GM23338 (cell line): ENCODE data around the gene SNX10. TPM values are rescaled to one million over a fixed set of nuclear protein-coding genes. Genes with fewer than 3 reads are reported as not detected.

Experiments used
- ATAC-seq: fragments of 200-7000 bp; cut with Tn5 transposase; 3 replicates; pipeline ENCODE4 v1.9.1; 2020
- DNase-seq: peaks from one replicate; pipeline ENCODE4 v3.0.0-alpha.2; 2015; ENCODE audit warnings: low spot score
- H2AFZ ChIP-seq: fragments of 200-600 bp; sonication (generic); 2 replicates; pipeline ENCODE4 v1.8.0; 2016; ENCODE audit warnings: antibody characterized with exemption, mild to moderate bottlenecking, moderate library complexity
- H3F3A ChIP-seq: fragments of 200-600 bp; sonication (generic); replicated peaks from 2 replicates; pipeline ENCODE4 v1.8.0; 2017; ENCODE audit warnings: antibody characterized with exemption, mixed run types, low read depth
- H3K27ac ChIP-seq: fragments of 200-600 bp; sonication (generic); 2 replicates; pipeline ENCODE4 v1.6.1; 2016; ENCODE audit warnings: low read depth
- H3K27me3 ChIP-seq: fragments of 200-600 bp; sonication (generic); 2 replicates; pipeline ENCODE4 v1.8.0; 2016; ENCODE audit warnings: mild to moderate bottlenecking, mixed run types, moderate library complexity; ENCODE audit not compliant: insufficient read depth
- H3K36me3 ChIP-seq: fragments of 200-600 bp; sonication (generic); 2 replicates; pipeline ENCODE4 v1.8.0; 2016; ENCODE audit warnings: mild to moderate bottlenecking; ENCODE audit not compliant: insufficient read depth
- H3K4me1 ChIP-seq: fragments of 200-600 bp; sonication (generic); 2 replicates; pipeline ENCODE4 v1.8.0; 2016; ENCODE audit warnings: mild to moderate bottlenecking, moderate library complexity; ENCODE audit not compliant: insufficient read depth
- H3K4me2 ChIP-seq: fragments of 200-600 bp; sonication (generic); 2 replicates; pipeline ENCODE4 v1.7.1; 2017; ENCODE audit warnings: mixed run types
- H3K4me3 ChIP-seq: fragments of 200-600 bp; sonication (generic); 2 replicates; pipeline ENCODE4 v1.6.1; 2016; ENCODE audit warnings: mixed run types
- H3K79me2 ChIP-seq: fragments of 200-600 bp; sonication (generic); replicated peaks from 2 replicates; pipeline ENCODE4 v1.8.0; 2017; ENCODE audit warnings: mild to moderate bottlenecking; ENCODE audit not compliant: insufficient read depth
- H3K9me2 ChIP-seq: fragments of 200-600 bp; sonication (generic); 2 replicates; pipeline ENCODE4 v1.8.0; 2017; ENCODE audit not compliant: insufficient read depth
- H4K20me1 ChIP-seq: fragments of 200-600 bp; sonication (generic); replicated peaks from 2 replicates; pipeline ENCODE4 v1.8.0; 2017; ENCODE audit warnings: mild to moderate bottlenecking; ENCODE audit not compliant: insufficient read depth
- H3K27ac Mint-ChIP-seq: 2 replicates; pipeline ENCODE4 v1.8.0; 2020; ENCODE audit warnings: inconsistent platforms, mild to moderate bottlenecking, moderate library complexity, mixed read lengths
- H3K27me3 Mint-ChIP-seq: 3 replicates; pipeline ENCODE4 v1.8.0; 2022; ENCODE audit warnings: low read depth, mild to moderate bottlenecking, moderate library complexity, mixed read lengths, inconsistent platforms; ENCODE audit not compliant: insufficient read depth, poor library complexity
- H3K36me3 Mint-ChIP-seq: 3 replicates; pipeline ENCODE4 v1.8.0; 2021; ENCODE audit warnings: low read depth, mild to moderate bottlenecking, inconsistent platforms, moderate library complexity, mixed read lengths
- H3K4me1 Mint-ChIP-seq: 3 replicates; pipeline ENCODE4 v1.8.0; 2020; ENCODE audit warnings: mild to moderate bottlenecking, inconsistent platforms, mixed read lengths
- H3K4me3 Mint-ChIP-seq: 3 replicates; pipeline ENCODE4 v1.8.0; 2021; ENCODE audit warnings: moderate library complexity, mild to moderate bottlenecking, inconsistent platforms, mixed read lengths
- H3K9me3 Mint-ChIP-seq: 3 replicates; pipeline ENCODE4 v1.8.0; 2020; ENCODE audit warnings: moderate library complexity, mild to moderate bottlenecking, inconsistent platforms, mixed read lengths
- CREB1 ChIP-seq: fragments of 250-450 bp; sonication (Bioruptor Pico); IDR thresholded peaks from 2 replicates; pipeline ENCODE4 v1.5.0; 2020; ENCODE audit warnings: low read depth, mild to moderate bottlenecking, moderate library complexity
- CTCF ChIP-seq, 2 experiments: fragments of 200-600 bp in 1 of 2; sonication (generic) in 1 of 2; conservative IDR thresholded peaks; 2 replicates each; pipeline versions ENCODE4 v1.5.1 to v1.6.1; 2016 to 2017; ENCODE audit warnings: antibody characterized with exemption in 2 of 2, low read depth in 2 of 2, mild to moderate bottlenecking in 2 of 2, moderate library complexity in 1 of 2
- EZH2phosphoT487 ChIP-seq: fragments of 200-600 bp; sonication (generic); IDR thresholded peaks from one replicate; pipeline ENCODE4 v1.8.1; 2018; ENCODE audit warnings: antibody characterized with exemption; ENCODE audit not compliant: unreplicated experiment
- JUNB ChIP-seq: IDR thresholded peaks from one replicate; pipeline ENCODE4 v1.6.1; 2016; ENCODE audit warnings: antibody characterized with exemption; ENCODE audit not compliant: unreplicated experiment
- NANOG ChIP-seq: IDR thresholded peaks from 2 replicates; pipeline ENCODE4 v1.6.1; 2016; ENCODE audit warnings: antibody characterized with exemption, borderline replicate concordance
- POLR2AphosphoS5 ChIP-seq: IDR thresholded peaks from 2 replicates; pipeline ENCODE4 v1.6.1; 2016; ENCODE audit warnings: antibody characterized with exemption, low read depth
- REST ChIP-seq: IDR thresholded peaks from one replicate; pipeline ENCODE4 v1.6.1; 2018; ENCODE audit warnings: antibody characterized with exemption; ENCODE audit not compliant: unreplicated experiment
- STAT1 ChIP-seq: IDR thresholded peaks from one replicate; pipeline ENCODE4 v1.6.1; 2016; ENCODE audit warnings: antibody characterized with exemption; ENCODE audit not compliant: unreplicated experiment
- ZNF114 ChIP-seq: fragments of 250-450 bp; sonication (Bioruptor Pico); IDR thresholded peaks from 2 replicates; pipeline ENCODE4 v1.5.0; 2020; ENCODE audit warnings: mild to moderate bottlenecking, moderate library complexity
- ZNF331 ChIP-seq: fragments of 250-450 bp; sonication (Bioruptor Pico); IDR thresholded peaks from 2 replicates; pipeline ENCODE4 v1.5.0; 2020; ENCODE audit warnings: low read depth, mild to moderate bottlenecking, moderate library complexity
- polyA plus RNA-seq: library from polyadenylated mRNA; unstranded; fragments of >200 nt; fragmentation: Nextera tagmentation; extraction: Ambion mirVana; gene quantifications from 2 replicates; pipeline ENCODE4 v1.2.1, GENCODE V29; 2016
- total RNA-seq: library from RNA; depleted of rRNA; stranded (reverse); fragments of >200 nt; shearing (Covaris generic); gene quantifications from 2 replicates; pipeline ENCODE4 v1.2.3, GENCODE V29; 2014
- TF ChIP-seq, protein P1 (sequence below): fragments of 250-450 bp; sonication (Bioruptor Pico); IDR thresholded peaks from 2 replicates; pipeline ENCODE4 v1.5.0; 2020; ENCODE audit warnings: mild to moderate bottlenecking, moderate library complexity

SNX10 gene
- total and polyA plus RNA-seq, 2 experiments from 2014 or later, result 15.8 to 17.8 TPM

DNA sequence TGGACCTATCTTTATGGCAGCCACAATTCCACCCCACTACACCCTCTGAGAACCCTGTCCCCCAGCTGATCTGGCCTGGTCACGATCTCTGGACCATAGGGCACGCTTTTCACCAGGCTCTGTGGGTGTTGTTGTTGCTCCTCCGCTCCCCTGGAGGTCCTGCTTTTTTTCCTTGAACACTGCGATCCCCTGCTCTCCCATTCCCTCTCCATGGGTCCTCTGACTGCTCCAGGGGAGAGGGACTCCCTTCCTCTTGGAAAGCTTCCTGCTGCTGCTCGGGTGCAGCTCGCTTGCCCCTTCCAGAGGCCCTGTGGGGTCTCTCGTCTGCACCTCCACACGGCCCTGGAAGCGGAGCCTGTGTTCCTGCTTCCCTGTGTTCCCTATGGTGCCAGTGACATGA, 53.5 kb downstream of the SNX10 start:
- Mint-ChIP-seq H3K27me3 (peaks cover 7% of the 10 kb centered on the region), H3K27ac (no peak overlapping the region; the same call in 1 of the 2 replicates), H3K36me3 (no peaks in the 10 kb centered on the region; the same call in 2 of the 3 replicates), H3K4me3 (no peak overlapping the region), H3K4me1 (peaks cover 10% of the 10 kb centered on the region), H3K9me3 (no peaks in the 10 kb centered on the region)
- TF ChIP-seq, protein P1, sequence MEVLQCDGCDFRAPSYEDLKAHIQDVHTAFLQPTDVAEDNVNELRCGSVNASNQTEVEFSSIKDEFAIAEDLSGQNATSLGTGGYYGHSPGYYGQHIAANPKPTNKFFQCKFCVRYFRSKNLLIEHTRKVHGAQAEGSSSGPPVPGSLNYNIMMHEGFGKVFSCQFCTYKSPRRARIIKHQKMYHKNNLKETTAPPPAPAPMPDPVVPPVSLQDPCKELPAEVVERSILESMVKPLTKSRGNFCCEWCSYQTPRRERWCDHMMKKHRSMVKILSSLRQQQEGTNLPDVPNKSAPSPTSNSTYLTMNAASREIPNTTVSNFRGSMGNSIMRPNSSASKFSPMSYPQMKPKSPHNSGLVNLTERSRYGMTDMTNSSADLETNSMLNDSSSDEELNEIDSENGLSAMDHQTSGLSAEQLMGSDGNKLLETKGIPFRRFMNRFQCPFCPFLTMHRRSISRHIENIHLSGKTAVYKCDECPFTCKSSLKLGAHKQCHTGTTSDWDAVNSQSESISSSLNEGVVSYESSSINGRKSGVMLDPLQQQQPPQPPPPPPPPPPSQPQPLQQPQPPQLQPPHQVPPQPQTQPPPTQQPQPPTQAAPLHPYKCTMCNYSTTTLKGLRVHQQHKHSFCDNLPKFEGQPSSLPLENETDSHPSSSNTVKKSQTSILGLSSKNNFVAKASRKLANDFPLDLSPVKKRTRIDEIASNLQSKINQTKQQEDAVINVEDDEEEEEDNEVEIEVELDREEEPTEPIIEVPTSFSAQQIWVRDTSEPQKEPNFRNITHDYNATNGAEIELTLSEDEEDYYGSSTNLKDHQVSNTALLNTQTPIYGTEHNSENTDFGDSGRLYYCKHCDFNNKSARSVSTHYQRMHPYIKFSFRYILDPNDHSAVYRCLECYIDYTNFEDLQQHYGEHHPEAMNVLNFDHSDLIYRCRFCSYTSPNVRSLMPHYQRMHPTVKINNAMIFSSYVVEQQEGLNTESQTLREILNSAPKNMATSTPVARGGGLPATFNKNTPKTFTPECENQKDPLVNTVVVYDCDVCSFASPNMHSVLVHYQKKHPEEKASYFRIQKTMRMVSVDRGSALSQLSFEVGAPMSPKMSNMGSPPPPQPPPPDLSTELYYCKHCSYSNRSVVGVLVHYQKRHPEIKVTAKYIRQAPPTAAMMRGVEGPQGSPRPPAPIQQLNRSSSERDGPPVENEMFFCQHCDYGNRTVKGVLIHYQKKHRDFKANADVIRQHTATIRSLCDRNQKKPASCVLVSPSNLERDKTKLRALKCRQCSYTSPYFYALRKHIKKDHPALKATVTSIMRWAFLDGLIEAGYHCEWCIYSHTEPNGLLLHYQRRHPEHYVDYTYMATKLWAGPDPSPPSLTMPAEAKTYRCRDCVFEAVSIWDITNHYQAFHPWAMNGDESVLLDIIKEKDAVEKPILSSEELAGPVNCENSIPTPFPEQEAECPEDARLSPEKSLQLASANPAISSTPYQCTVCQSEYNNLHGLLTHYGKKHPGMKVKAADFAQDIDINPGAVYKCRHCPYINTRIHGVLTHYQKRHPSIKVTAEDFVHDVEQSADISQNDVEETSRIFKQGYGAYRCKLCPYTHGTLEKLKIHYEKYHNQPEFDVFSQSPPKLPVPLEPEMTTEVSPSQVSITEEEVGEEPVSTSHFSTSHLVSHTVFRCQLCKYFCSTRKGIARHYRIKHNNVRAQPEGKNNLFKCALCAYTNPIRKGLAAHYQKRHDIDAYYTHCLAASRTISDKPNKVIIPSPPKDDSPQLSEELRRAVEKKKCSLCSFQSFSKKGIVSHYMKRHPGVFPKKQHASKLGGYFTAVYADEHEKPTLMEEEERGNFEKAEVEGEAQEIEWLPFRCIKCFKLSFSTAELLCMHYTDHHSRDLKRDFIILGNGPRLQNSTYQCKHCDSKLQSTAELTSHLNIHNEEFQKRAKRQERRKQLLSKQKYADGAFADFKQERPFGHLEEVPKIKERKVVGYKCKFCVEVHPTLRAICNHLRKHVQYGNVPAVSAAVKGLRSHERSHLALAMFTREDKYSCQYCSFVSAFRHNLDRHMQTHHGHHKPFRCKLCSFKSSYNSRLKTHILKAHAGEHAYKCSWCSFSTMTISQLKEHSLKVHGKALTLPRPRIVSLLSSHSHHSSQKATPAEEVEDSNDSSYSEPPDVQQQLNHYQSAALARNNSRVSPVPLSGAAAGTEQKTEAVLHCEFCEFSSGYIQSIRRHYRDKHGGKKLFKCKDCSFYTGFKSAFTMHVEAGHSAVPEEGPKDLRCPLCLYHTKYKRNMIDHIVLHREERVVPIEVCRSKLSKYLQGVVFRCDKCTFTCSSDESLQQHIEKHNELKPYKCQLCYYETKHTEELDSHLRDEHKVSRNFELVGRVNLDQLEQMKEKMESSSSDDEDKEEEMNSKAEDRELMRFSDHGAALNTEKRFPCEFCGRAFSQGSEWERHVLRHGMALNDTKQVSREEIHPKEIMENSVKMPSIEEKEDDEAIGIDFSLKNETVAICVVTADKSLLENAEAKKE, result no peak
- TF ChIP-seq ZNF114 (no peak), STAT1 (no peak), POLR2AphosphoS5 (no peak), ZNF331 (CRISPR knock-in tag) (no peak), CREB1 (no peak), CTCF (conservative IDR thresholded peaks at IDR 0.05; ENCODE audit: low read depth in 2 of 2) (no peak), JUNB (no peak), NANOG (no peak), REST (no peak), EZH2phosphoT487 (no peak)
- ATAC-seq (peak; percentile 44), DNase-seq (no peak)
- H3K4me3 ChIP-seq, result no peak overlapping the region
- no peaks in the 10 kb centered on the region for H3F3A ChIP-seq
- H2AFZ ChIP-seq, result no peak overlapping the region
- no peaks in the 10 kb centered on the region for H3K36me3 ChIP-seq
- H3K27me3 ChIP-seq, result no peaks in the 10 kb centered on the region
- no peaks in the 10 kb centered on the region for H4K20me1 ChIP-seq
- no peaks in the 10 kb centered on the region; the same call in 1 of the 2 replicates for H3K9me2 ChIP-seq
- no peak overlapping the region for H3K4me2 ChIP-seq
- H3K4me1 ChIP-seq, result no peaks in the 10 kb centered on the region
- H3K27ac ChIP-seq, result no peak overlapping the region
- H3K79me2 ChIP-seq, result no peaks in the 10 kb centered on the region
